ENCODE measurements around the gene KCNK6. TPM values are rescaled to one million over a fixed set of nuclear protein-coding genes. Genes with fewer than 3 reads are reported as not detected.

Gene KCNK6
- total and polyA plus RNA-seq, 4 donors, result 1.2 to 4.6 (median 2.7) TPM

DNA sequence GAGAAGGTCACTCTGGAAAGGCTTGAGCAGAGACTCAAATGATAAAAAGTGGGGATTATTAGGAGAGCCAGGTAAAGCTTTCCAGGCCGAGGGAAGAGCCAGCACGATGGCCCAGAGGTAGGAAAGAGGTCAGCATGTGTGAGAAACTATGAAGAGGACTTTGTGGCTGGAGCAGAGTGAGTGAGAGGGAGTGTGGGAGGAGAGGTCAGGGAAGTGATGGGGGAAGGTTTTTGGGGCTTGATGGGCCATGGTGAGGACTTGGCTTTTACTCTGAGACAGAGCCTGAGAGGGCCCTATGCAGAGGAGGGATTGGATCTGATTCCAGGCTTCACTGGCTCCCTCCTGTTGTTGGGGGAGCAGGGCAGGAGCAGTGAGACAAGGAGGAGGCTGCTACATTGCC is 21.3 kb downstream of the KCNK6 start:
- DNase-seq (ENCODE audit: low spot score), result no peak
- H3K9ac ChIP-seq (ENCODE audit: low read depth in 1 of 2, low read length in 2 of 2), result no peak overlapping the region
- no peaks in the 10 kb centered on the region for H3K9me3 ChIP-seq (ENCODE audit: control insufficient read depth in 4 of 4, low read length in 3 of 4)
- no peaks in the 10 kb centered on the region for H3K36me3 ChIP-seq (ENCODE audit: control insufficient read depth in 4 of 4, insufficient read depth in 3 of 4, low read depth in 1 of 4, low read length in 3 of 4)
- H3K27me3 ChIP-seq (ENCODE audit: control insufficient read depth in 4 of 4, insufficient read depth in 4 of 4, low read length in 3 of 4), result no peaks in the 10 kb centered on the region
- TF ChIP-seq FOXA1 (IDR thresholded peaks at IDR 0.05) (no peak), YY1 (IDR thresholded peaks at IDR 0.05) (no peak), REST (IDR thresholded peaks at IDR 0.05) (no peak), MAX (IDR thresholded peaks at IDR 0.05) (no peak), SP1 (IDR thresholded peaks at IDR 0.05) (no peak), RXRA (IDR thresholded peaks at IDR 0.05) (no peak), FOXA2 (IDR thresholded peaks at IDR 0.05) (no peak), CTCF (IDR thresholded peaks at IDR 0.05; ENCODE audit: low read depth, low read length, missing input control) (no peak), JUND (IDR thresholded peaks at IDR 0.05) (no peak), TAF1 (conservative IDR thresholded peaks at IDR 0.05) (no peak), GABPA (IDR thresholded peaks at IDR 0.05 in 1 of 2, conservative IDR thresholded peaks at IDR 0.05 in 1 of 2) (no peak), ZBTB33 (IDR thresholded peaks at IDR 0.05) (no peak), EGR1 (IDR thresholded peaks at IDR 0.05; ENCODE audit: low read depth in 2 of 2) (no peak), HNF4G (IDR thresholded peaks at IDR 0.05) (no peak), NR2F2 (IDR thresholded peaks at IDR 0.05) (no peak), RAD21 (IDR thresholded peaks at IDR 0.05) (no peak), HNF4A (conservative IDR thresholded peaks at IDR 0.05) (no peak)
- TF ChIP-seq, protein P1, sequence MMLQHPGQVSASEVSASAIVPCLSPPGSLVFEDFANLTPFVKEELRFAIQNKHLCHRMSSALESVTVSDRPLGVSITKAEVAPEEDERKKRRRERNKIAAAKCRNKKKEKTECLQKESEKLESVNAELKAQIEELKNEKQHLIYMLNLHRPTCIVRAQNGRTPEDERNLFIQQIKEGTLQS (IDR thresholded peaks at IDR 0.05), result no peak
- H3K4me3 ChIP-seq (ENCODE audit: low read depth in 1 of 3, low read length in 3 of 3), result no peak overlapping the region
- 94% methylated on average over 2 of the region's 2 CpGs for WGBS
- H3K27ac ChIP-seq (ENCODE audit: low read depth in 1 of 2, low read length in 2 of 2), result no peak overlapping the region
- H3K4me1 ChIP-seq (ENCODE audit: control insufficient read depth in 4 of 4, insufficient read depth in 4 of 4, low read length in 3 of 4), result peaks cover 3 to 14% (median 4%) of the 10 kb centered on the region in 4 donors
